Peyer's patch (tissue), 4 donors: ENCODE results near the gene SAFB.

ENCODE experiments used
- POLR2A ChIP-seq, 2 donors: fragments of 450-650 bp; IDR thresholded peaks; one replicate each; pipeline ENCODE4 v1.5.1; 2017; ENCODE audit warnings: antibody characterized with exemption in 2 of 2, mild to moderate bottlenecking in 2 of 2, moderate library complexity in 2 of 2
- TF ChIP-seq, protein P1 (sequence below), 6 experiments: fragments of 450-650 bp in 4 of 6; fragments of 200-600 bp in 2 of 6; sonication (generic) in 1 of 6; IDR thresholded peaks; one replicate each; pipeline ENCODE4 v1.5.1; 2017 to 2019; ENCODE audit warnings: antibody characterized with exemption in 6 of 6, mild to moderate bottlenecking in 3 of 6, moderate library complexity in 1 of 6

DNA sequence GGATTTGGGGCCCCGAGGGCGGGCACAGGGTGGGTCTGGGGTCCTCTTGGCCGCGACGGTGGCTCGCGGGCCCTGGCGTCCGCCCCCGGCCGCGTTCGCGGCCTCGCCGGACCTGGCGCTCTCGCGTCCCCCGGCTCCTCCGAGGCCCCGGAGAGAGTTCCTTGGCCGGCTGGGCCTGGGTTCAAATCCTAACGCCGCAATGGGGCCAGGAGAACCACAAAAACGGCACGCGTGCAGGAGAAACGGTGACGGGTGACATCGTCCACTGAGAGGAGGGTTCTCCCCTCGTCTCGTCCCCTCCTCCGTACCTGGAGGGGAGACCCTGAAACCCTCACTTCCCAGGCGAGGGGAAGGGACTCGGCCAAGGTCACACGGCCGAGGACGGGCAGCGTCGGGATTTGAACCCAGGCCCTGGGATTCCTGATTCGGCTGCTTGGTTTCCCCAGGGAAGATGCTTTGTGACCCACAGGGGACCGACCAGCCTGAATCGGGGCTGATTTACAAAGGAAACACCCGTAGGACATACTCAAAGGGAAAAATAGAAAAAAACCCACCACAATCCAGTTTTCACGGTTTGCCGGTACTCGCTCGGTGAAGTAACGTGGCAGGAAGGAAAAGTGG, 624 bp downstream of the SAFB start:
- TF ChIP-seq, protein P1, sequence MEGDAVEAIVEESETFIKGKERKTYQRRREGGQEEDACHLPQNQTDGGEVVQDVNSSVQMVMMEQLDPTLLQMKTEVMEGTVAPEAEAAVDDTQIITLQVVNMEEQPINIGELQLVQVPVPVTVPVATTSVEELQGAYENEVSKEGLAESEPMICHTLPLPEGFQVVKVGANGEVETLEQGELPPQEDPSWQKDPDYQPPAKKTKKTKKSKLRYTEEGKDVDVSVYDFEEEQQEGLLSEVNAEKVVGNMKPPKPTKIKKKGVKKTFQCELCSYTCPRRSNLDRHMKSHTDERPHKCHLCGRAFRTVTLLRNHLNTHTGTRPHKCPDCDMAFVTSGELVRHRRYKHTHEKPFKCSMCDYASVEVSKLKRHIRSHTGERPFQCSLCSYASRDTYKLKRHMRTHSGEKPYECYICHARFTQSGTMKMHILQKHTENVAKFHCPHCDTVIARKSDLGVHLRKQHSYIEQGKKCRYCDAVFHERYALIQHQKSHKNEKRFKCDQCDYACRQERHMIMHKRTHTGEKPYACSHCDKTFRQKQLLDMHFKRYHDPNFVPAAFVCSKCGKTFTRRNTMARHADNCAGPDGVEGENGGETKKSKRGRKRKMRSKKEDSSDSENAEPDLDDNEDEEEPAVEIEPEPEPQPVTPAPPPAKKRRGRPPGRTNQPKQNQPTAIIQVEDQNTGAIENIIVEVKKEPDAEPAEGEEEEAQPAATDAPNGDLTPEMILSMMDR (IDR thresholded peaks at IDR 0.05): no peak
- no peak for TF ChIP-seq POLR2A (IDR thresholded peaks at IDR 0.05)
